K562 (cell line): Measurements from ENCODE around the gene MYO1B. TPM values are rescaled to one million over a fixed set of nuclear protein-coding genes. Genes with fewer than 3 reads are reported as not detected.

Experiments
- ATAC-seq: fragments of 200-7000 bp; cut with Tn5 transposase; 3 replicates; pipeline ENCODE4 v1.9.1; 2020; ENCODE audit warnings: moderate library complexity
- BruUV-seq: library from RNA; stranded (reverse); fragments of 400-500 nt; replicated peaks from 2 replicates; lab custom pipeline; 2021; lab: Mats Ljungman, UMichigan
- CTCF ChIA-PET: fragments of 300-600 bp; formaldehyde crosslinking; extraction: SDS; loops from one replicate; lab custom pipeline; 2021; ENCODE audit warnings: low intra/inter-chr PET ratio; lab: Yijun Ruan, JAX
- POLR2A ChIA-PET: fragments of 300-600, 350-650 bp; sonication (Branson Sonifier 250); formaldehyde crosslinking; extraction: SDS; loops from one replicate; lab custom pipeline; 2021; ENCODE audit warnings: antibody characterized with exemption, inconsistent platforms; lab: Yijun Ruan, JAX
- DNase-seq, 4 experiments: peaks; one replicate each; pipeline versions ENCODE4 v3.0.0 to v3.0.0-alpha.2; 2011 to 2018; ENCODE audit warnings: low spot score in 3 of 4, mixed read lengths in 3 of 4; ENCODE audit errors: extremely low read depth in 1 of 4
- FAIRE-seq: peaks from 2 replicates; lab custom pipeline; 2011; peaks lifted over from hg19 to GRCh38; lab: Jason Lieb, UNC
- H2AFZ ChIP-seq: 2 replicates; pipeline ENCODE4 v1.6.0; 2011; ENCODE audit warnings: low read depth, low read length, control low read depth, inconsistent platforms
- H3K27ac ChIP-seq: fragments of 200-600 bp; 3 replicates; pipeline ENCODE4 v1.8.0; 2011; ENCODE audit warnings: low read depth, mild to moderate bottlenecking, control low read depth, inconsistent platforms, low read length, moderate library complexity, mixed read lengths; ENCODE audit errors: extremely low read depth
- H3K27me3 ChIP-seq, 2 experiments: fragments of 300-600 bp in 1 of 2; 2 replicates in 1 of 2; 3 replicates in 1 of 2; pipeline versions ENCODE4 v1.6.0 to v1.8.0; 2011; ENCODE audit warnings: inconsistent platforms in 2 of 2, low read length in 2 of 2, mild to moderate bottlenecking in 1 of 2, mixed read lengths in 1 of 2, moderate library complexity in 1 of 2; ENCODE audit not compliant: control insufficient read depth in 2 of 2, insufficient read depth in 2 of 2
- H3K36me3 ChIP-seq: fragments of 300-600 bp; 3 replicates; pipeline ENCODE4 v1.8.0; 2011; ENCODE audit warnings: mild to moderate bottlenecking, low read length, inconsistent platforms; ENCODE audit not compliant: control insufficient read depth, insufficient read depth
- H3K4me1 ChIP-seq, 2 experiments: fragments of 200-600 bp in 1 of 2; replicated peaks in 1 of 2; 2 replicates in 1 of 2; 3 replicates in 1 of 2; pipeline versions ENCODE4 v1.5.1 to v1.8.0; 2011; ENCODE audit warnings: inconsistent platforms in 2 of 2, low read length in 2 of 2, mild to moderate bottlenecking in 1 of 2, mixed read lengths in 1 of 2, moderate library complexity in 1 of 2; ENCODE audit not compliant: control insufficient read depth in 2 of 2, insufficient read depth in 2 of 2
- H3K4me2 ChIP-seq: 2 replicates; pipeline ENCODE4 v1.6.1; 2011; ENCODE audit warnings: low read length, control low read depth, inconsistent platforms, mixed read lengths; ENCODE audit not compliant: insufficient read depth
- H3K4me3 ChIP-seq: fragments of 200-600 bp; sonication (generic), shearing (Covaris generic); 2 replicates; pipeline ENCODE4 v1.5.1; 2016; ENCODE audit warnings: control low read depth, inconsistent platforms
- H3K79me2 ChIP-seq: fragments of 200-600 bp; 3 replicates; pipeline ENCODE4 v1.8.0; 2011; ENCODE audit warnings: low read length, inconsistent platforms; ENCODE audit not compliant: control insufficient read depth, insufficient read depth
- H3K9ac ChIP-seq, 2 experiments: 2 replicates each; pipeline versions ENCODE4 v1.6.0 to v1.6.1; 2011; ENCODE audit warnings: low read depth in 2 of 2, low read length in 2 of 2, control low read depth in 1 of 2, inconsistent platforms in 1 of 2, mild to moderate bottlenecking in 1 of 2, mixed read lengths in 1 of 2; ENCODE audit not compliant: insufficient read depth in 1 of 2
- H3K9me1 ChIP-seq: one replicate; pipeline ENCODE4 v1.6.0; 2011; ENCODE audit warnings: inconsistent platforms, mild to moderate bottlenecking, low read length, moderate library complexity; ENCODE audit not compliant: control insufficient read depth, insufficient read depth
- H3K9me3 ChIP-seq: replicated peaks from 2 replicates; pipeline ENCODE4 v1.5.1; 2011; ENCODE audit warnings: low read depth, low read length, inconsistent platforms; ENCODE audit not compliant: control insufficient read depth, insufficient read depth
- H4K20me1 ChIP-seq: replicated peaks from 2 replicates; pipeline ENCODE4 v1.6.1; 2011; ENCODE audit warnings: low read length, inconsistent platforms, mixed read lengths; ENCODE audit not compliant: control insufficient read depth, insufficient read depth
- GATA2 ChIP-seq: sonication (generic); formaldehyde crosslinking; IDR thresholded peaks from 2 replicates; pipeline ENCODE4 v1.4.0; 2020; ENCODE audit warnings: mild to moderate bottlenecking, missing genetic modification reagents
- HNRNPLL ChIP-seq: fragments of 200-400 bp; formaldehyde crosslinking; IDR thresholded peaks from 2 replicates; pipeline ENCODE4 v1.6.1; 2017; ENCODE audit warnings: low read length, low read depth, mild to moderate bottlenecking; ENCODE audit not compliant: poor library complexity, severe bottlenecking
- MEIS2 ChIP-seq: fragments of 450-650 bp; IDR thresholded peaks from 2 replicates; pipeline ENCODE4 v1.6.1; 2014; ENCODE audit warnings: mild to moderate bottlenecking; ENCODE audit not compliant: partially characterized antibody
- MYBL2 ChIP-seq, 2 experiments: fragments of 450-650 bp in 1 of 2; sonication (generic) in 1 of 2; formaldehyde crosslinking in 1 of 2; IDR thresholded peaks; 2 replicates each; pipeline versions ENCODE4 v1.6.1 to v1.8.1; 2017 to 2022; ENCODE audit warnings: borderline replicate concordance in 1 of 2, inconsistent platforms in 1 of 2, low read depth in 1 of 2, mild to moderate bottlenecking in 1 of 2, missing genetic modification reagents in 1 of 2, moderate library complexity in 1 of 2
- NFE2 ChIP-seq: IDR thresholded peaks from 2 replicates; pipeline ENCODE4 v1.6.1; 2014; ENCODE audit warnings: antibody characterized with exemption, low read depth
- POLR2B ChIP-seq: fragments of 450-650 bp; IDR thresholded peaks from 2 replicates; pipeline ENCODE4 v1.6.1; 2018; ENCODE audit warnings: low read depth; ENCODE audit not compliant: partially characterized antibody
- POLR2G ChIP-seq: fragments of 200-400 bp; formaldehyde crosslinking; IDR thresholded peaks from 2 replicates; pipeline ENCODE4 v1.6.1; 2017; ENCODE audit warnings: low read depth, mild to moderate bottlenecking, antibody characterized with exemption, low read length, moderate library complexity
- RBM14 ChIP-seq: fragments of 200-400 bp; formaldehyde crosslinking; IDR thresholded peaks from 2 replicates; pipeline ENCODE4 v1.6.1; 2018; ENCODE audit warnings: low read depth, mild to moderate bottlenecking, low read length, moderate library complexity, borderline replicate concordance; ENCODE audit not compliant: insufficient read depth
- ZNF212 ChIP-seq: fragments of 450-650 bp; formaldehyde crosslinking; IDR thresholded peaks from 2 replicates; pipeline ENCODE4 v1.4.0; 2020; ENCODE audit warnings: mild to moderate bottlenecking
- ZNF316 ChIP-seq: fragments of 450-650 bp; IDR thresholded peaks from 2 replicates; pipeline ENCODE4 v1.6.1; 2016
- WGBS: fragments of 100-300 bp; shearing (Covaris generic); methylation state at CpG from one replicate; pipeline ENCODE4 v1.1.6; 2016; ENCODE audit warnings: low coverage, mixed read lengths; ENCODE audit not compliant: insufficient coverage; ENCODE audit errors: missing lambda C conversion rate; 5-methylcytosine and 5-hydroxymethylcytosine counted together
- in situ Hi-C: fragments of 300-500 bp; cut with MboI; formaldehyde crosslinking; loops from 4 replicates; pipeline ENCODE4 v1.15.0; 2018; ENCODE audit warnings: inconsistent platforms, mixed read lengths
- intact Hi-C: fragments of 100-400 bp; cut with micrococcal nuclease; formaldehyde crosslinking; loops from 2 replicates; pipeline ENCODE4 v1.14.2; 2022
- polyA plus RNA-seq, 8 experiments: library from polyadenylated mRNA; depleted of rRNA in 4 of 8; stranded (reverse) in 5 of 8; unstranded in 3 of 8; fragments of >200 nt; fragmentation: Nextera tagmentation in 2 of 8; fragmentation: Illumina TruSeq in 1 of 8; extraction: Ambion mirVana in 2 of 8; extraction: Trizol in 1 of 8; gene quantifications; 2 replicates each; pipeline versions ENCODE4 v1.2.1 to v1.2.3, GENCODE V29; 2011 to 2014; ENCODE audit warnings: inconsistent platforms in 1 of 8, missing spikeins in 1 of 8
- total RNA-seq, 7 experiments: library from RNA; depleted of rRNA in 6 of 7; stranded (reverse); fragments of >200 nt in 6 of 7; fragmentation: Illumina TruSeq in 2 of 7; extraction: Trizol in 2 of 7; gene quantifications; 2 replicates each; pipeline versions ENCODE4 v1.2.1 to v1.2.3, GENCODE V29; 2011 to 2021; ENCODE audit warnings: low replicate concordance in 1 of 7
- TF ChIP-seq, protein P1 (sequence below), 2 experiments: fragments of 200-800 bp in 1 of 2; sonication (Bioruptor generic) in 1 of 2; sonication (generic) in 1 of 2; formaldehyde crosslinking in 1 of 2; IDR thresholded peaks in 1 of 2; conservative IDR thresholded peaks in 1 of 2; 2 replicates each; pipeline versions ENCODE4 v1.5.0 to v1.6.1; 2016 to 2020; ENCODE audit warnings: missing compliant biosample characterization in 1 of 2, missing genetic modification characterization in 1 of 2, missing genetic modification reagents in 1 of 2
- TF ChIP-seq, protein P2 (sequence below): sonication (generic); formaldehyde crosslinking; IDR thresholded peaks from 2 replicates; pipeline ENCODE4 v1.8.0; 2023; ENCODE audit warnings: mild to moderate bottlenecking, missing genetic modification reagents
- TF ChIP-seq, protein P3 (sequence below): fragments of 450-650 bp; formaldehyde crosslinking; IDR thresholded peaks from 2 replicates; pipeline ENCODE4 v1.4.0; 2022; ENCODE audit warnings: mild to moderate bottlenecking, moderate library complexity
- TF ChIP-seq, protein P4 (sequence below): fragments of 450-650 bp; IDR thresholded peaks from 2 replicates; pipeline ENCODE4 v1.6.1; 2017; ENCODE audit warnings: antibody characterized with exemption, mild to moderate bottlenecking

MYO1B gene
- total and polyA plus RNA-seq, 9 of the 15 experiments (the other 6 are each of a cell fraction or from before 2014, with no cell fraction given), result 0.04 to 0.33 (median 0.20) TPM; not detected in 5

DNA sequence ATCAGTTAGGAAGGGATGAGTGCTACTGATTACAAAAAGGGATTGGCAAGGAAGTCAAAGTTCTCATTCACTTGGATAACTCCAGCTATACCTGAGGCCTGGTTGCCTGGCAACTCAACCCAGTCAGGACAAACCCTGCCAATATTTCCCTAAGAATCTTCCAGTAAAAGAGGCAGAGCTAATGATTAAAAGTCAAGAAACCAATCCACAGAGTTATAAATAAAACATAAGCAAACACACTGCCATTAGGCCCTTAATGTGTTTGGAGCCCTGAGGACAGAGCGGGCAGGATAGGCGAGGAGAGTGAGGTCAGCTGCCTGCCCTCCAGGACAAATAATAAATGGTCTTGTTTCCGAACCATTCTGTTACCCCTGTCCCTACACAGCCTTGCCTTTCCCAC lies 217.2 kb downstream of the MYO1B start:
- H3K4me2 ChIP-seq, result no peak overlapping the region
- POLR2A ChIA-PET, result no interaction called here
- FAIRE-seq (no peak), ATAC-seq (no peak), DNase-seq (no peak)
- H3K36me3 ChIP-seq, result no peaks in the 10 kb centered on the region
- peaks cover 0 to 5% of the 10 kb centered on the region in 2 experiments; a peak in 1 of 5 replicates for H3K27me3 ChIP-seq
- no peaks in the 10 kb centered on the region for H3K9me3 ChIP-seq
- no peak overlapping the region for H3K9ac ChIP-seq
- WGBS, result 2% methylated on average over 3 of the region's 3 CpGs
- BruUV-seq, result no TSS peak
- no peak overlapping the region for H2AFZ ChIP-seq
- H3K4me3 ChIP-seq, result no peak overlapping the region
- H4K20me1 ChIP-seq, result no peaks in the 10 kb centered on the region
- H3K27ac ChIP-seq, result no peak overlapping the region
- no peaks in the 10 kb centered on the region for H3K9me1 ChIP-seq
- H3K4me1 ChIP-seq, result no peaks in the 10 kb centered on the region
- CTCF ChIA-PET, result no interaction called here
- intact Hi-C loops (no loop called here), in situ Hi-C loops (no loop called here)
- no peaks in the 10 kb centered on the region for H3K79me2 ChIP-seq
- TF ChIP-seq POLR2B (no peak), RBM14 (no peak), NFE2 (no peak), GATA2 (no peak), POLR2G (no peak), ZNF316 (no peak), MYBL2 (IDR thresholded peaks at IDR 0.05; ENCODE audit: low read depth) (no peak), MYBL2 (CRISPR knock-in tag; IDR thresholded peaks at IDR 0.05; ENCODE audit: borderline replicate concordance) (no peak), HNRNPLL (no peak), ZNF212 (CRISPR knock-in tag) (no peak), MEIS2 (no peak)
- TF ChIP-seq, protein P1, sequence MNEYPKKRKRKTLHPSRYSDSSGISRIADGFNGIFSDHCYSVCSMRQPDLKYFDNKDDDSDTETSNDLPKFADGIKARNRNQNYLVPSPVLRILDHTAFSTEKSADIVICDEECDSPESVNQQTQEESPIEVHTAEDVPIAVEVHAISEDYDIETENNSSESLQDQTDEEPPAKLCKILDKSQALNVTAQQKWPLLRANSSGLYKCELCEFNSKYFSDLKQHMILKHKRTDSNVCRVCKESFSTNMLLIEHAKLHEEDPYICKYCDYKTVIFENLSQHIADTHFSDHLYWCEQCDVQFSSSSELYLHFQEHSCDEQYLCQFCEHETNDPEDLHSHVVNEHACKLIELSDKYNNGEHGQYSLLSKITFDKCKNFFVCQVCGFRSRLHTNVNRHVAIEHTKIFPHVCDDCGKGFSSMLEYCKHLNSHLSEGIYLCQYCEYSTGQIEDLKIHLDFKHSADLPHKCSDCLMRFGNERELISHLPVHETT (CRISPR knock-in tag; conservative IDR thresholded peaks at IDR 0.05 in 1 of 2, IDR thresholded peaks at IDR 0.05 in 1 of 2), result no peak
- TF ChIP-seq, protein P2, sequence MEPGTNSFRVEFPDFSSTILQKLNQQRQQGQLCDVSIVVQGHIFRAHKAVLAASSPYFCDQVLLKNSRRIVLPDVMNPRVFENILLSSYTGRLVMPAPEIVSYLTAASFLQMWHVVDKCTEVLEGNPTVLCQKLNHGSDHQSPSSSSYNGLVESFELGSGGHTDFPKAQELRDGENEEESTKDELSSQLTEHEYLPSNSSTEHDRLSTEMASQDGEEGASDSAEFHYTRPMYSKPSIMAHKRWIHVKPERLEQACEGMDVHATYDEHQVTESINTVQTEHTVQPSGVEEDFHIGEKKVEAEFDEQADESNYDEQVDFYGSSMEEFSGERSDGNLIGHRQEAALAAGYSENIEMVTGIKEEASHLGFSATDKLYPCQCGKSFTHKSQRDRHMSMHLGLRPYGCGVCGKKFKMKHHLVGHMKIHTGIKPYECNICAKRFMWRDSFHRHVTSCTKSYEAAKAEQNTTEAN (CRISPR knock-in tag), result no peak
- TF ChIP-seq, protein P3, sequence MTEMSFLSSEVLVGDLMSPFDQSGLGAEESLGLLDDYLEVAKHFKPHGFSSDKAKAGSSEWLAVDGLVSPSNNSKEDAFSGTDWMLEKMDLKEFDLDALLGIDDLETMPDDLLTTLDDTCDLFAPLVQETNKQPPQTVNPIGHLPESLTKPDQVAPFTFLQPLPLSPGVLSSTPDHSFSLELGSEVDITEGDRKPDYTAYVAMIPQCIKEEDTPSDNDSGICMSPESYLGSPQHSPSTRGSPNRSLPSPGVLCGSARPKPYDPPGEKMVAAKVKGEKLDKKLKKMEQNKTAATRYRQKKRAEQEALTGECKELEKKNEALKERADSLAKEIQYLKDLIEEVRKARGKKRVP, result no peak
- TF ChIP-seq, protein P4, sequence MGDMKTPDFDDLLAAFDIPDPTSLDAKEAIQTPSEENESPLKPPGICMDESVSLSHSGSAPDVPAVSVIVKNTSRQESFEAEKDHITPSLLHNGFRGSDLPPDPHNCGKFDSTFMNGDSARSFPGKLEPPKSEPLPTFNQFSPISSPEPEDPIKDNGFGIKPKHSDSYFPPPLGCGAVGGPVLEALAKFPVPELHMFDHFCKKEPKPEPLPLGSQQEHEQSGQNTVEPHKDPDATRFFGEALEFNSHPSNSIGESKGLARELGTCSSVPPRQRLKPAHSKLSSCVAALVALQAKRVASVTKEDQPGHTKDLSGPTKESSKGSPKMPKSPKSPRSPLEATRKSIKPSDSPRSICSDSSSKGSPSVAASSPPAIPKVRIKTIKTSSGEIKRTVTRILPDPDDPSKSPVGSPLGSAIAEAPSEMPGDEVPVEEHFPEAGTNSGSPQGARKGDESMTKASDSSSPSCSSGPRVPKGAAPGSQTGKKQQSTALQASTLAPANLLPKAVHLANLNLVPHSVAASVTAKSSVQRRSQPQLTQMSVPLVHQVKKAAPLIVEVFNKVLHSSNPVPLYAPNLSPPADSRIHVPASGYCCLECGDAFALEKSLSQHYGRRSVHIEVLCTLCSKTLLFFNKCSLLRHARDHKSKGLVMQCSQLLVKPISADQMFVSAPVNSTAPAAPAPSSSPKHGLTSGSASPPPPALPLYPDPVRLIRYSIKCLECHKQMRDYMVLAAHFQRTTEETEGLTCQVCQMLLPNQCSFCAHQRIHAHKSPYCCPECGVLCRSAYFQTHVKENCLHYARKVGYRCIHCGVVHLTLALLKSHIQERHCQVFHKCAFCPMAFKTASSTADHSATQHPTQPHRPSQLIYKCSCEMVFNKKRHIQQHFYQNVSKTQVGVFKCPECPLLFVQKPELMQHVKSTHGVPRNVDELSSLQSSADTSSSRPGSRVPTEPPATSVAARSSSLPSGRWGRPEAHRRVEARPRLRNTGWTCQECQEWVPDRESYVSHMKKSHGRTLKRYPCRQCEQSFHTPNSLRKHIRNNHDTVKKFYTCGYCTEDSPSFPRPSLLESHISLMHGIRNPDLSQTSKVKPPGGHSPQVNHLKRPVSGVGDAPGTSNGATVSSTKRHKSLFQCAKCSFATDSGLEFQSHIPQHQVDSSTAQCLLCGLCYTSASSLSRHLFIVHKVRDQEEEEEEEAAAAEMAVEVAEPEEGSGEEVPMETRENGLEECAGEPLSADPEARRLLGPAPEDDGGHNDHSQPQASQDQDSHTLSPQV, result no peak
